Activated T-helper 17 cell treated with anti-CD3 and anti-CD28 coated beads, Interleukin-2, amount 50 U/mL, for 72 hours (primary cell): ENCODE data around the gene WDR1. TPM values are rescaled to one million over a fixed set of nuclear protein-coding genes. Genes with fewer than 3 reads are reported as not detected.

ENCODE experiments used
- ATAC-seq: fragments of 150-1000 bp; cut with Tn5 transposase; replicated peaks from 2 replicates; pipeline ENCODE4 v1.10.0; 2021; ENCODE audit warnings: mild to moderate bottlenecking, moderate library complexity
- H3K27ac Mint-ChIP-seq: one replicate; pipeline ENCODE4 v1.8.0; 2022; ENCODE audit warnings: mixed read lengths
- H3K27me3 Mint-ChIP-seq: one replicate; pipeline ENCODE4 v1.8.0; 2022; ENCODE audit warnings: mixed read lengths
- H3K36me3 Mint-ChIP-seq: one replicate; pipeline ENCODE4 v1.8.0; 2022; ENCODE audit warnings: low read depth, mild to moderate bottlenecking, mixed read lengths
- H3K4me1 Mint-ChIP-seq: one replicate; pipeline ENCODE4 v1.8.0; 2022; ENCODE audit warnings: mixed read lengths
- H3K4me3 Mint-ChIP-seq: one replicate; pipeline ENCODE4 v1.8.0; 2022; ENCODE audit warnings: mild to moderate bottlenecking, mixed read lengths
- H3K9me3 Mint-ChIP-seq: one replicate; pipeline ENCODE4 v1.8.0; 2022; ENCODE audit warnings: mixed read lengths
- total RNA-seq, 2 donors: library from RNA; stranded (reverse); gene quantifications; one replicate each; pipeline ENCODE4 v1.2.3, GENCODE V29; 2022

The WDR1 gene, protein sequence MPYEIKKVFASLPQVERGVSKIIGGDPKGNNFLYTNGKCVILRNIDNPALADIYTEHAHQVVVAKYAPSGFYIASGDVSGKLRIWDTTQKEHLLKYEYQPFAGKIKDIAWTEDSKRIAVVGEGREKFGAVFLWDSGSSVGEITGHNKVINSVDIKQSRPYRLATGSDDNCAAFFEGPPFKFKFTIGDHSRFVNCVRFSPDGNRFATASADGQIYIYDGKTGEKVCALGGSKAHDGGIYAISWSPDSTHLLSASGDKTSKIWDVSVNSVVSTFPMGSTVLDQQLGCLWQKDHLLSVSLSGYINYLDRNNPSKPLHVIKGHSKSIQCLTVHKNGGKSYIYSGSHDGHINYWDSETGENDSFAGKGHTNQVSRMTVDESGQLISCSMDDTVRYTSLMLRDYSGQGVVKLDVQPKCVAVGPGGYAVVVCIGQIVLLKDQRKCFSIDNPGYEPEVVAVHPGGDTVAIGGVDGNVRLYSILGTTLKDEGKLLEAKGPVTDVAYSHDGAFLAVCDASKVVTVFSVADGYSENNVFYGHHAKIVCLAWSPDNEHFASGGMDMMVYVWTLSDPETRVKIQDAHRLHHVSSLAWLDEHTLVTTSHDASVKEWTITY
- total RNA-seq = 100 to 1,000 TPM; 401 to 630 TPM

DNA sequence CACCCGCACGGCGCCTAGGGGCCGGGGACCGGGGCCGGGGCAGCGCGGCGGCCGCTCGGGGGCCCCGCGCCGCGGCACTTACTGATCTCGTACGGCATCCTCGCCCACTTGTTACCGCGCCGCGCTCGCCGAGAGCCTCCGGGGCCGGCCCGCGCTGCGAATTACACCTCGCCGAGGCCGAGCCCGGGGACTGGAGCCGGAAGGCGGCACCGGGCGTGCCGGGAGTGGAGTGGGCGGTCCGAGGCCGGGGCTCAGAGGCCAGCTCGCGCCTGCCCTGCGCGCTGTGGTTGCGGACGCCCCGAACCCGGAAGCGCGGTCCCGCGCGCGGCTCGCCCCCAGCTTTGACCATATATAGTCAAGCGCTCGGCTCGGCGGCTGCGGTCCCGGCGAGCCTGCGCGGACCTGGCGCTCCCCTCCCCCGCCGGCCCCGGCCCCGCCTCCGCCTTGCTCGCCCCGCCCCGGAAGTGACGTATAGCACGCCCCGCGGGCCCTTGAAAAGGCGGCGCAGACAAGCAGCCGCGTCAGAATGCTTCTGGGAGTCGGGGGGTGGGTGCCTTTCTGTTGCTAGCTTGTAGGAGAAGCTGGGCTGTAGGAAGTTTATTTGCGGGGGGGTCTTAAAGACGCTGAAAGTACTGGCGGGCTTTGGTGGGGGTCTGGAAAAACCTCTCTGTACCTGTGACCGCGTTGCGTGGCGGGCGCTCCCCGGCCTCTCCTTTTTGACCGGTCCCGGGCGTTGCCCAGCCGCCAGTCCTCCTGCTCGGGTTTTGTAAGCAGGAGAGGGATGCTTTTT lies at the start of gene WDR1:
Gene WDR1 (minus strand): TSS at position 231 of the 790 bp plus-strand sequence. CDS start 133 bp downstream, at position 98.
- H3K9me3 Mint-ChIP-seq = no peaks in the 10 kb centered on the region
- H3K36me3 Mint-ChIP-seq = peaks cover 60% of the 10 kb centered on the region
- peak within 1 kb of the TSS; percentile 100 for H3K27ac Mint-ChIP-seq
- H3K27me3 Mint-ChIP-seq = no peaks in the 10 kb centered on the region
- H3K4me1 Mint-ChIP-seq = peaks cover 46% of the 10 kb centered on the region
- H3K4me3 Mint-ChIP-seq = peak within 1 kb of the TSS; percentile 98
- peak; percentile 88 for ATAC-seq

DNA sequence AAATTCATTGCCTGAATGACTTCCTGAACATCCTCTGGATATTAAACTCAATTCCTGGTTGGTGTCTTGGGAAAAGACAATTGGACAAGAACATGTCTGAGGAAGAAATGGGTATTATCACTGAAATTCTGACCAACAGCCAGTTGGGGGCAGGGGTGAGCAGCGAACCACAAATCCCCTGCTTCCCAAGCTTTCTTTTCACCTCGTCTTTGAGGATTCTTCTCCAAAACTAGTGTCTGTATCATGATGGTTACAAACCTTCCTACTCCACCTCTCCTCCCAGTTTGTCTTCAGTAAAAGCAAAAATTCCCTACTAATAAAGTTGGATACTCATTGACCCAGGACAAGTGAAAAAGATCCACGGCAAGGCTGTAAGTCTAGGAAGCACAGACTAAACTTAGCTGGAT lies 48.3 kb upstream of the WDR1 start:
- ATAC-seq = no peak
- Mint-ChIP-seq H3K4me3 (no peak overlapping the region), H3K9me3 (no peaks in the 10 kb centered on the region), H3K27ac (no peak overlapping the region), H3K27me3 (no peaks in the 10 kb centered on the region), H3K4me1 (peaks cover 25% of the 10 kb centered on the region), H3K36me3 (no peaks in the 10 kb centered on the region)

DNA sequence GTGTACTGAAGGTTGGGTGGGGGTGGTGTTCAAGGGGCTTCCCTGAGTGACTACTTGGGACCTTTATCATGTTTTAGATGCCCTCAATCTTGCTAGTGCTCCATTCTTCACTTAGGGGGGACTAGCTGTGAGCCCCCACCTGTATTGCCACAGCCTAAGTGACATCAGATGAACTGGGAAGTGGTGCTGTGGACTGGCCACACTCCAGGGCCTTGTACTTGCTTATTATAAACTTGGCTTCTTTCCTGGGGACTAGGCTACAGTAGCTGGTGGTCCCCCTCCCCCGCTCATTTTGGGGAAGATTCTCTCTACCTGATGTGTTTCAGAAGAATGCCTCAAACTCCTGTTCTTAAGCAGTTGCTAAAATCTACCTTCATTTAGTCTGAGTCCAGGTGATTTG lies 46.7 kb upstream of the WDR1 start:
- Mint-ChIP-seq H3K9me3 (no peaks in the 10 kb centered on the region), H3K27ac (no peak overlapping the region), H3K4me1 (peaks cover 25% of the 10 kb centered on the region), H3K36me3 (no peaks in the 10 kb centered on the region), H3K4me3 (no peak overlapping the region), H3K27me3 (no peaks in the 10 kb centered on the region)
- ATAC-seq = no peak

DNA sequence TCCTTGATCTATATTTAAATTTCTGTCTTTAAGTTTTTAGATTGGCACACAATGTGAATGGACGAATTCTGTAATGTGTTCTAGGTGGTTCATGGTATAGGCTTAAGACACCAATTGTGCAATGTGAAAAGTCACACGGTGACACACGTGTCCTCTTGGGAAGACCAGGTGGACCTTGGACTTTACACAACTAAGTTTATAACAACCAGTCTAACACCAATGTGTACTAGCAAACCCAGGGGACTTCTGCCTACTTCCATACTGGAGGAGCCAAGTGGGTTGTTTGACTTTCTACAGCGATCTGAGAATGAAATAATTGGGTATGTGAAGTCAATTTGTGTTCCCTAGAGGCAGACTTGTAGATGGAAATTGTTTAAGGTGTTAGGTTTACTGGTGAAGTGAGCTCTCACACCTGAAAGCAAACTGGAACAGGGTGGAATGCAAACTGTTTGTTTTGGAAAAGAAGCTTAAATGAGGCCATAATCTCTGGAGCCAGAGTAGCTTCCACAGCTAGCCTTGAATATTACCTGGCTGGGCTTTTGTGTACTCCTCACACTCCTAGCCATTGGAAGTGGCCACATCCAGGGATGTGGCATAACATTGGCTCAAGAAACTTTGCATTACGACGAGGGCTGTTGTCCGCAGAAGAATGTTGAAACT lies 45.9 kb upstream of the WDR1 start:
- Mint-ChIP-seq H3K27me3 (no peaks in the 10 kb centered on the region), H3K27ac (peak overlapping the region; percentile 86), H3K9me3 (no peaks in the 10 kb centered on the region), H3K36me3 (no peaks in the 10 kb centered on the region), H3K4me1 (peaks cover 25% of the 10 kb centered on the region), H3K4me3 (peak overlapping the region; percentile 44)
- ATAC-seq = peak; percentile 3

DNA sequence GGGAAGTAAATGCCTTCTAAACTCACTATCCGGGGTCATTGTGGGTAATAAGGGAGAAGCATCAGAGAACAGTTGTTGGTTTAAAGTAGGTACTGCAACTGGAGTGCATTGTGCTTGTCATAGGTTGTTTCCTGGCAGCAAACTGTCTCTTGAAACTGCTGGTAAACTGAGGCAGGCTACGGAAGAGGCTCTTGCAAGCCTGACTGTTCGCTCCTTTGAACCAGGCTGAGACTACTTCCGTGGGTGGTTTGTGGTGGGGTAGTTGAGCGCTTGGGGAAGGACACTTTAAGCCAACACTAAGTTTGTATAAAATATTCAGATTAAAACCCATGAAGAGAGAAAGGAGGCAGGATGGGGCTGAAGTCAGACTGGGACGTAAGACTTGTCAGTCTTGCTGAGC lies 45.2 kb upstream of the WDR1 start:
- H3K27me3 Mint-ChIP-seq = no peaks in the 10 kb centered on the region
- H3K27ac Mint-ChIP-seq = peak overlapping the region; percentile 86
- H3K36me3 Mint-ChIP-seq = no peaks in the 10 kb centered on the region
- ATAC-seq = peak; percentile 90
- peaks cover 25% of the 10 kb centered on the region for H3K4me1 Mint-ChIP-seq
- peak overlapping the region; percentile 44 for H3K4me3 Mint-ChIP-seq
- H3K9me3 Mint-ChIP-seq = no peaks in the 10 kb centered on the region

DNA sequence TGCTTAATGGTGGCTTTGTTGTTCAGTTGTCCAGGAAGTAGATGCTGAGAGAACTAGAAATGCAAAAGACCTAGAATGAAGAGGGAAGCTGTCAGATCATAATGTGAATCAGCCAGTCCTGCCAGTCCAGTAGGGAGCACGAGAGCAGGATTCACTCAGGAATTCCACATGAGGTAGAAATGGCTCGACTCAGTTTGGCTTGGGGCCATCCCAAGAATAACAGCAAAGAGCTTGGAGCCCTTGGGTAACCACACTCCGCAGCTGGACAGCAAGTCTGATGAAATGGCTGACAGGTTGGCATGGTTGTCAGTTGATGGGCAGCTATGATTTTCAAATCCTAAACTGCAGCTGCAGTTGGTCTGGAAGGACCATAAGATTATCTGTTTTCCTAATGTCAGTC lies 44.5 kb upstream of the WDR1 start:
- no peak for ATAC-seq
- H3K4me1 Mint-ChIP-seq = peaks cover 25% of the 10 kb centered on the region
- H3K9me3 Mint-ChIP-seq = no peaks in the 10 kb centered on the region
- H3K27me3 Mint-ChIP-seq = no peaks in the 10 kb centered on the region
- peak overlapping the region; percentile 86 for H3K27ac Mint-ChIP-seq
- H3K4me3 Mint-ChIP-seq = peak overlapping the region; percentile 44
- H3K36me3 Mint-ChIP-seq = no peaks in the 10 kb centered on the region

DNA sequence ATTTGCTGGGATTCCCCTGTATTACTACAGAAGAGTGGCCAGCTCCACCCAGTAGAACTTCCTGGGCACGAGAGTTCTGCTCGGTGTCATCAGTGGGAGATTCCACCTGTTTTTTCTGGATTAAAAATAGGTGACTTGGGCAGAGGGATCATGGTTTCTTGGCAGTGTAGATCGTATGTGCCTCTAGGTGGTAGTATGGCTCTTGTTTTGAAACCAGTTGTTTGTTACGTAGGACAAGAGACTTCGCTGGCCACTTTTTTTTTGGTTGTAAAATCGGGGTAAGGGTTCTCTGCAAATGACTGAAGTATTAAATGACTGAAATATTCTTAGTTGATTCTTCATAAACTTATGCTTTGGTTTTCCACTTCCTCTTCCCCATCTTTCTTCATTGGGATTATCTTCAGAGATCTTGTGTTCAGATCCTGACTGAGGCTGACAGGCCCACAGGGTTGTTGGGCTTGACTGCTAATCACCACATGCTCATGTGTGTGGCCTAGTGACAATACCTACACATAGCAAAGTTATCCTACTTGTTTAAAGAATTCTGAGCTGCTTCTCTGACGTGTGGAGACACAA lies 43.8 kb upstream of the WDR1 start:
- Mint-ChIP-seq H3K4me1 (peaks cover 25% of the 10 kb centered on the region), H3K27me3 (no peaks in the 10 kb centered on the region), H3K27ac (peak overlapping the region; percentile 44), H3K36me3 (no peaks in the 10 kb centered on the region), H3K9me3 (no peaks in the 10 kb centered on the region), H3K4me3 (no peak overlapping the region)
- ATAC-seq = no peak

DNA sequence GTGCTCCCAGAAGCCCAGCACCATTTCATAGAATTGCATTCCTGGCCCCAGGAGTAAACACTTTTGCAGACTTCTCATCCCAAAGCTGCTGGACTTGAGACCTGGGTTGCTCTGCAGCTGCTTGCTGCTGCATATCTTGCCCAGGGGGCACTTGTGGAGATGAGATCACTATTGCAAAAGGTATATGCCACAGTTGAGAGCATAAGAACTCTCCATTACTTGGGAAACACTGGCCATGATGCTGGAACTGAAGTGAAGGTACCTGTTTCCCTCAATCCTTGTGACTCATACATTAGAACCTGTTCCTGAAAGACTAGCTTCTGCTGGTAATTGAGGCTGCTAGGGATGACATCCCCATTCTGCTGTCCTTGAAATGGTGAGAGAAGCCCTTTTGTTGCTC lies 43.1 kb upstream of the WDR1 start:
- Mint-ChIP-seq H3K27ac (no peak overlapping the region), H3K9me3 (no peaks in the 10 kb centered on the region), H3K4me1 (peaks cover 25% of the 10 kb centered on the region), H3K4me3 (no peak overlapping the region), H3K27me3 (no peaks in the 10 kb centered on the region), H3K36me3 (no peaks in the 10 kb centered on the region)
- no peak for ATAC-seq

DNA sequence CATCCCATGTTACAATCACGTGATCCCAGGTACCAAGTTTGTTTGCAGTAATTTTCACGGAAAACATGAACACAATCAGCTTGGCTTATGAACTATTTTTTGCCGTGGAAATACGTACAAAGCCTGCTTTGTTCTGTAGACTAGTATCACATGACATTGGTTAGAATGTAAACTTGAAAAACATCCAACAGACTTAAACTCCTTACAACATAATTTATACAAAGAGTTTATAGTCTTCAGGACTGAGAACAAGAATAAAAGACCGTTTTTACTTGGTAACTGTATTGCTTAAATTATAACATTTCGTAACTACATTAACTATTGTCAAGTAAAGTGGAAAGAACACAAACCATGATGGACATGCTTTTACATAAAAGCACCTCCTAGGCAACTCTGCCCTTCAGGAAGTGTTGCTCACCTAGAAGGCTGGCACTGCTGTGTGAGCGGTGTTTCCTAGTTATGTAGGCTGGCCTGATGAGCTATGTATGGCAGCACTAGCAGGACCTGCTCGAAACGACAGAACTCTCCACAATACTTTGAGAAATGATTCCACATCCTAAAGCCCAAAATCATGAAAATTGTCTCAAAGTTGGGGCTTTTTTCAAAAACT lies 41.8 kb upstream of the WDR1 start:
- Mint-ChIP-seq H3K36me3 (no peaks in the 10 kb centered on the region), H3K27ac (no peak overlapping the region), H3K9me3 (no peaks in the 10 kb centered on the region)

DNA sequence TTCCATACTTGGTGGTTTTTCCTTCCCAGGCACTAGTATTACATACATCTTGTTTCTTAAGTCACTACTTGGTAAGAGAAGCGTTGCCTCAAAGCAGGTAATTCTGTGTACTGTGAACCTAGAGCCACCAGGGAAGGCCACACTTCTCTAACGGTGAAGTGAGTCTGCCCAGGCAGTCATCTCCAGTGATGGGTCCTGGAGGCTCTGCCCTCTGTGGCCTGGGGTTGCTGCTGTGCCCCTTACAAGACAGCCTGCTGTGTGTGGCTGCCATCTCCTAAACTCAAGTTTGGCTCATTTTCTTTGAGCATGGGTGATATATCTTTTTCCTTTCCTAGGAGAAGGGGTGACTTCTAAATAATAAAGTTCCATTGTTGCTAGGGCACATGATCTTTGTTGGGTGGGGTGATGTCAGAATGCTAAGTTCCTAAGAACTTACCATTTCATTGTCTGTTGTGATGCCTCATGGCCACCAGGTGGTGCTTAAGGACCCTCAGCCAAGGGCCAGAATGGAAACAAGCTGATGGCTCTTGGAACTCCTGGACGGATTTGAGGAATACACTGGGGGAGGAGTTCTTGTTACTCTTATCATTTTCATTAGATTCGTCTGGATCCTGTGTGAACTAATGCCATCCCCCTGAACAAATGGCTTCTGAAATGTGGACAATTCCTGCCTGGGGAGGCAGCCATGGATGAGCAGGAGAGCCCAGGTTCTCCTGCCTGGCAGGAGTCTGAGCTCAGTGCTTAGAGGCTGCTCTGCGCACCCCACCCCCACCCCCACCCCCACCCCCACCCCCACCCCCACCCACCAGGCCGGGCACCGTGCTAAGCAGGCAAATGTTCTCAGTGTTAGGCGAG lies 41.1 kb upstream of the WDR1 start:
- Mint-ChIP-seq H3K27me3 (no peaks in the 10 kb centered on the region), H3K9me3 (no peaks in the 10 kb centered on the region), H3K4me3 (no peak overlapping the region), H3K27ac (peak overlapping the region; percentile 38), H3K36me3 (no peaks in the 10 kb centered on the region), H3K4me1 (peaks cover 25% of the 10 kb centered on the region)
- peak; percentile 38 for ATAC-seq

More for the DNA sequence above, 41.8 kb upstream of the WDR1 start:
- H3K27me3 Mint-ChIP-seq = no peaks in the 10 kb centered on the region
- no peak for ATAC-seq
- peaks cover 25% of the 10 kb centered on the region for H3K4me1 Mint-ChIP-seq
- no peak overlapping the region for H3K4me3 Mint-ChIP-seq

DNA sequence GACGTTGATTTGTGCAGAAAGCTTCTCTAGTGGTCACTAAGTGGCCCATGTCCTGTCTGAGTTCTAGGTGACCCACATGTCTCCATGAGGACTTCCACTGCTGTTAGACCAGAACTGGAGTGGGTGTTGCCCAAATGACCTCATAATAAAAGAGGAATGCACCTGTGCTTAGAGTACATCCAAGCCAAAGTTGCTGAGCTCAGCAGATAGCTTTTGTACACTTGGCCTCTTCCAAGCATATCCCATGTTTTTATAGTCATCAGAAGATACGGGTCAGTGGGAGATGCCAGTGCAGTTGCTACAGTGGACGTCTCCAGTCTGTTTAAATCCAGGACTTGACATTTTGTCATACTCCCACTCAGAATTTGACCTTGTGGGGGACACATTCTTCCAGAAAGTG lies 37.6 kb upstream of the WDR1 start:
- no peak overlapping the region for H3K4me3 Mint-ChIP-seq
- no peaks in the 10 kb centered on the region for H3K9me3 Mint-ChIP-seq
- H3K36me3 Mint-ChIP-seq = no peaks in the 10 kb centered on the region
- no peak overlapping the region for H3K27ac Mint-ChIP-seq
- H3K27me3 Mint-ChIP-seq = no peaks in the 10 kb centered on the region
- no peaks in the 10 kb centered on the region for H3K4me1 Mint-ChIP-seq
- no peak for ATAC-seq

DNA sequence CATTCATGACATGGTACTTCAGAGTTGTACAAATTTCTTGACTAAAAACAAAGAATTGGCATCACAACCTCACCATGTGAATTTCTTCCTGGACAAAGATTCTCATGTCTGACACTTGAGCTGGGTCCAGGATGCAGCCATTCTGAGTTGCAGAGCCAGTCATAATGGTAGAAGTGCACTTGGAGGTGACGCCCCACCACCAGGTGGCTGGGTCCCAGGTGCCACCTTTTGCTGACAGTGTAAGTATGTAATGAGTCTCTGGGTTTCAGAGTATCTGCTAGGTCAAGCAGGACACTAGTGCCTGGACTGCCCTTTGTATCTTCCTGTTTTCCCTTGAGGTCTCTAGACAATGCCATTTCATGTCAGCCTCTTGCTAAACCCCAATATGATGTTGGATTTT lies 36.6 kb upstream of the WDR1 start:
- Mint-ChIP-seq H3K4me3 (no peak overlapping the region), H3K27me3 (no peaks in the 10 kb centered on the region), H3K4me1 (no peaks in the 10 kb centered on the region), H3K27ac (no peak overlapping the region), H3K9me3 (no peaks in the 10 kb centered on the region), H3K36me3 (no peaks in the 10 kb centered on the region)
- no peak for ATAC-seq

DNA sequence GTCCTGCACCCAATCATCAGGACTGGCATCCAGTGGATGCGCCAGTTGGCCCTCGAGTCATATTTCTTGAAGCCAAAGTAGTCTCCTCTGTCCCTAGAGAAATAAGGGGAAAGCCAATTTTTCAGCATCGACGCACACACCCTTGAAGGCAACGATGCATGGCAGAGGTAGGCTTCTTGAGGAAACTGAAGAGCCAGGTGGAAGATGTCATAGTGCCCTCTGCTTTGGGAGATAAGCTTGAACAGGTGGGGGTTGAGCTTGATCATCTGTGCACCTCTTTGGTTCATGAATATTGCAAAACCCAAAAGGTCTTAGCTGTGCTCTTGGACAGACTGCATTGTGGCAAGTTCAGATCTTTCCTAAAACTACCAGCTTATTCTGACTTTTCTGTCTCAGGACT lies 34.6 kb upstream of the WDR1 start:
- H3K4me1 Mint-ChIP-seq = no peaks in the 10 kb centered on the region
- H3K27me3 Mint-ChIP-seq = no peaks in the 10 kb centered on the region
- H3K27ac Mint-ChIP-seq = no peak overlapping the region
- no peaks in the 10 kb centered on the region for H3K9me3 Mint-ChIP-seq
- no peak for ATAC-seq
- no peaks in the 10 kb centered on the region for H3K36me3 Mint-ChIP-seq
- H3K4me3 Mint-ChIP-seq = no peak overlapping the region
